ENCODE measurements around the gene HOXC9. TPM values are rescaled to one million over a fixed set of nuclear protein-coding genes. Genes with fewer than 3 reads are reported as not detected.

The HOXC9 gene
- total RNA-seq, 1 experiment from 2014 or later, result 11.3 TPM

GRCh38 chr12:54030889-54031471 lies 31.0 kb downstream of the HOXC9 start:
- H2AFZ ChIP-seq (ENCODE audit: low read depth, low read length, poor library complexity, severe bottlenecking), result no peak overlapping the region
- no peaks in the 10 kb centered on the region for H3K9me2 ChIP-seq (ENCODE audit: insufficient read depth)
- H3K36me3 ChIP-seq (ENCODE audit: control insufficient read depth in 1 of 2, insufficient read depth in 2 of 2, low read length in 2 of 2), result no peaks in the 10 kb centered on the region
- no peaks in the 10 kb centered on the region for H3K27me3 ChIP-seq (ENCODE audit: insufficient read depth, low read length)
- no peaks in the 10 kb centered on the region for H3K79me2 ChIP-seq (ENCODE audit: insufficient read depth, low read length)
- H3K9ac ChIP-seq (ENCODE audit: low read length), result no peak overlapping the region
- no peak for DNase-seq (ENCODE audit: low read depth, low spot score)
- no peaks in the 10 kb centered on the region for H3K9me3 ChIP-seq (ENCODE audit: control insufficient read depth in 1 of 2, insufficient read depth in 1 of 2, low read depth in 1 of 2, low read length in 2 of 2)
- H3K4me1 ChIP-seq (ENCODE audit: control insufficient read depth in 1 of 2, insufficient read depth in 2 of 2, low read length in 2 of 2), result peaks cover 7 to 20% of the 10 kb centered on the region in 2 experiments
- no TSS peak for BruUV-seq (replicated peaks)
- no peak for ATAC-seq
- intact Hi-C loops (cut with micrococcal nuclease), result loop anchor here (5.0 kb wide), 1 partner anchor 106 kb away; no protein-coding TSS in a partner anchor
- RAD21 ChIA-PET (ENCODE audit: low non-redundant PET in 1 of 2, low total read pairs in 2 of 2, uncharacterized antibody in 2 of 2, unreplicated experiment in 2 of 2), result interaction anchor here in 1 of 2 experiments (1.6 kb wide), 1 partner anchor 170 kb away, joined by 9 read pairs; no protein-coding TSS in a partner anchor
- H3K4me2 ChIP-seq (ENCODE audit: low read length), result no peak overlapping the region
- H3K27ac ChIP-seq (ENCODE audit: low read depth, low read length), result no peak overlapping the region
- POLR2A ChIA-PET, result no interaction called here
- H4K20me1 ChIP-seq (ENCODE audit: insufficient read depth), result no peaks in the 10 kb centered on the region
- CTCF ChIA-PET, result interaction anchor here (2.5 to 3.5 kb wide), 3 partner anchors 9 to 171 kb away, joined by 38 to 40 read pairs (median 38); no protein-coding TSS in a partner anchor
- TF ChIP-seq EZH2 (IDR thresholded peaks at IDR 0.05) (no peak), ZBTB33 (IDR thresholded peaks at IDR 0.05; ENCODE audit: extremely low read depth, insufficient replicate concordance, low read length) (no peak), POLR2AphosphoS5 (IDR thresholded peaks at IDR 0.05; ENCODE audit: low read depth, low read length) (no peak), ELF1 (IDR thresholded peaks at IDR 0.05; ENCODE audit: borderline replicate concordance, low read depth) (no peak), POLR2A (IDR thresholded peaks at IDR 0.05; ENCODE audit: borderline replicate concordance, extremely low read depth, insufficient read depth, insufficient read length) (no peak), FOSL1 (IDR thresholded peaks at IDR 0.05; ENCODE audit: low read depth) (no peak), TCF7L2 (IDR thresholded peaks at IDR 0.05; ENCODE audit: borderline replicate concordance, extremely low read depth, insufficient read depth, insufficient read length) (no peak), EZH2phosphoT487 (IDR thresholded peaks at IDR 0.05; ENCODE audit: borderline replicate concordance) (no peak), REST (IDR thresholded peaks at IDR 0.05; ENCODE audit: low read depth) (no peak), SRF (IDR thresholded peaks at IDR 0.05; ENCODE audit: low read depth) (no peak), JUND (IDR thresholded peaks at IDR 0.05) (no peak), ZFX (IDR thresholded peaks at IDR 0.05) (no peak), RAD21 (IDR thresholded peaks at IDR 0.05; ENCODE audit: low read depth) (no peak), ATF3 (IDR thresholded peaks at IDR 0.05) (no peak), CEBPB (IDR thresholded peaks at IDR 0.05; ENCODE audit: low read depth) (no peak), ZNF274 (IDR thresholded peaks at IDR 0.05; ENCODE audit: low read depth, low read length) (no peak), SP1 (IDR thresholded peaks at IDR 0.05; ENCODE audit: low read depth) (no peak), MAX (IDR thresholded peaks at IDR 0.05) (no peak), CTCF (IDR thresholded peaks at IDR 0.05 in 2 of 3, conservative IDR thresholded peaks at IDR 0.05 in 1 of 3; ENCODE audit: borderline replicate concordance in 1 of 3, insufficient read depth in 1 of 3, low read depth in 2 of 3, low read length in 2 of 3) (no peak), EGR1 (IDR thresholded peaks at IDR 0.05; ENCODE audit: low read depth) (no peak)
- H3K4me3 ChIP-seq (replicated peaks in 1 of 2; ENCODE audit: low read depth in 1 of 2, low read length in 2 of 2), result no peak overlapping the region

All from HCT116 (cell line).